Measurements from ENCODE around the gene DOK4. TPM values are rescaled to one million over a fixed set of nuclear protein-coding genes. Genes with fewer than 3 reads are reported as not detected.

DOK4 gene
- total and polyA plus RNA-seq, 2 donors (not counting 3 experiments of a cell fraction or from before 2014, with no cell fraction given), result 22.3 to 23.4 TPM

GRCh38 chr16:57482845-57483545 is 3.3 kb downstream of the DOK4 start:
- Histone ChIP-seq H3K9me1 (replicated peaks; ENCODE audit: control insufficient read depth, extremely low read depth, insufficient read depth, low read length) (no peaks in the 10 kb centered on the region), H3K79me2 (ENCODE audit: control insufficient read depth, insufficient read depth, low read length) (peaks cover 13% of the 10 kb centered on the region), H3K4me2 (ENCODE audit: insufficient read depth, low read length) (no peak overlapping the region), H4K20me1 (replicated peaks; ENCODE audit: control insufficient read depth, extremely low read depth, insufficient read depth, low read length) (no peaks in the 10 kb centered on the region), H3K27me3 (ENCODE audit: control insufficient read depth in 2 of 2, insufficient read depth in 2 of 2, low read length in 2 of 2) (no peaks in the 10 kb centered on the region), H3K4me3 (replicated peaks in 1 of 3; ENCODE audit: insufficient read depth in 1 of 3, low read depth in 1 of 3, low read length in 3 of 3) (no peak overlapping the region), H2AFZ (ENCODE audit: low read depth, low read length) (no peak overlapping the region), H3K9me3 (replicated peaks; ENCODE audit: control insufficient read depth, insufficient read depth, low read length) (no peaks in the 10 kb centered on the region), H3K9ac (replicated peaks; ENCODE audit: extremely low read depth, insufficient read depth, low read length) (no peak overlapping the region), H3K4me1 (ENCODE audit: control insufficient read depth, extremely low read depth, insufficient read depth, low read length) (peaks cover 21% of the 10 kb centered on the region), H3K27ac (ENCODE audit: insufficient read depth, low read depth, low read length) (no peak overlapping the region), H3K36me3 (ENCODE audit: control insufficient read depth in 2 of 2, extremely low read depth in 1 of 2, insufficient read depth in 2 of 2, low read length in 2 of 2) (no peaks in the 10 kb centered on the region)
- CTCF ChIA-PET, result interaction anchor here (0.9 to 1.6 kb wide), 4 partner anchors 12 to 37 kb away, joined by 3 to 6 read pairs (median 4); partner anchors contain the start of gene POLR2C
- dilution Hi-C loops (cut with MboI; ENCODE audit: extremely low pct_ligation_motif_present, low sequenced_read_pairs) (no loop called here), intact Hi-C loops (cut with micrococcal nuclease) (no loop called here)
- TF ChIP-seq POLR2A (IDR thresholded peaks at IDR 0.05; ENCODE audit: low read depth, low read length), result no peak
- TF ChIP-seq JUN (IDR thresholded peaks at IDR 0.05; ENCODE audit: borderline replicate concordance, insufficient read depth, insufficient read length, low read depth), result no peak
- no peak for TF ChIP-seq EZH2 (IDR thresholded peaks at IDR 0.05; ENCODE audit: borderline replicate concordance, low read depth, low read length, severe bottlenecking)
- TF ChIP-seq FOS (IDR thresholded peaks at IDR 0.05; ENCODE audit: borderline replicate concordance, insufficient read depth, low read length), result no peak
- no peak for TF ChIP-seq MYC (IDR thresholded peaks at IDR 0.05; ENCODE audit: low read depth, low read length)
- BruUV-seq (replicated peaks), result no TSS peak
- POLR2A ChIA-PET, result interaction anchor here (0.5 kb wide), 1 partner anchor 7 kb away, joined by 3 read pairs; no protein-coding TSS in a partner anchor
- DNase-seq (ENCODE audit: low read depth, low spot score) (no peak), FAIRE-seq (no peak)

- ChIA-PET CTCF (interaction anchor here (1.4 kb wide), 1 partner anchor 38 kb away, joined by 8 read pairs; no protein-coding TSS in a partner anchor), POLR2A (no interaction called here)
- Histone ChIP-seq H3K9me1 (replicated peaks; ENCODE audit: control insufficient read depth, extremely low read depth, insufficient read depth, low read length) (no peaks in the 10 kb centered on the region), H3K4me2 (ENCODE audit: insufficient read depth, low read length) (no peak overlapping the region), H3K27ac (ENCODE audit: insufficient read depth, low read depth, low read length) (no peak overlapping the region), H3K9me3 (replicated peaks; ENCODE audit: control insufficient read depth, insufficient read depth, low read length) (no peaks in the 10 kb centered on the region), H3K27me3 (ENCODE audit: control insufficient read depth in 2 of 2, insufficient read depth in 2 of 2, low read length in 2 of 2) (no peaks in the 10 kb centered on the region), H4K20me1 (replicated peaks; ENCODE audit: control insufficient read depth, extremely low read depth, insufficient read depth, low read length) (no peaks in the 10 kb centered on the region), H3K9ac (replicated peaks; ENCODE audit: extremely low read depth, insufficient read depth, low read length) (no peak overlapping the region), H2AFZ (ENCODE audit: low read depth, low read length) (no peak overlapping the region), H3K36me3 (ENCODE audit: control insufficient read depth in 2 of 2, extremely low read depth in 1 of 2, insufficient read depth in 2 of 2, low read length in 2 of 2) (no peaks in the 10 kb centered on the region), H3K4me1 (ENCODE audit: control insufficient read depth, extremely low read depth, insufficient read depth, low read length) (peaks cover 25% of the 10 kb centered on the region), H3K79me2 (ENCODE audit: control insufficient read depth, insufficient read depth, low read length) (peaks cover 15% of the 10 kb centered on the region), H3K4me3 (replicated peaks in 1 of 3; ENCODE audit: insufficient read depth in 1 of 3, low read depth in 1 of 3, low read length in 3 of 3) (no peak overlapping the region)
- DNase-seq (ENCODE audit: low read depth, low spot score), result no peak
- TF ChIP-seq MAX (IDR thresholded peaks at IDR 0.05; ENCODE audit: insufficient read depth, insufficient read length) (no peak), CTCF (IDR thresholded peaks at IDR 0.05; ENCODE audit: extremely low read depth in 1 of 2, insufficient read depth in 1 of 2, low read depth in 1 of 2, low read length in 2 of 2) (no peak), MYC (IDR thresholded peaks at IDR 0.05; ENCODE audit: low read depth, low read length) (no peak), POLR2AphosphoS5 (IDR thresholded peaks at IDR 0.05; ENCODE audit: insufficient read depth, low read depth, low read length) (no peak), FOS (IDR thresholded peaks at IDR 0.05; ENCODE audit: borderline replicate concordance, insufficient read depth, low read length) (no peak), JUN (IDR thresholded peaks at IDR 0.05; ENCODE audit: borderline replicate concordance, insufficient read depth, insufficient read length, low read depth) (no peak), GATA2 (IDR thresholded peaks at IDR 0.05; ENCODE audit: insufficient read depth, insufficient read length, low read depth, low read length) (no peak), POLR2A (IDR thresholded peaks at IDR 0.05; ENCODE audit: low read depth, low read length) (no peak)
- dilution Hi-C loops (cut with MboI; ENCODE audit: extremely low pct_ligation_motif_present, low sequenced_read_pairs) (no loop called here), intact Hi-C loops (cut with micrococcal nuclease) (no loop called here)
- no TSS peak for BruUV-seq (replicated peaks)
- FAIRE-seq, result no peak
Measured at GRCh38 chr16:57481421-57481820, 4.9 kb downstream of the DOK4 start.

All from endothelial cell of umbilical vein (primary cell).